Measurements from ENCODE around the gene CRK. TPM values are rescaled to one million over a fixed set of nuclear protein-coding genes. Genes with fewer than 3 reads are reported as not detected.

Gene CRK
- polyA plus RNA-seq (ENCODE audit: insufficient read length in 3 of 3) = 10 to 100 TPM; 65.2 to 69.7 (median 69.4) TPM

DNA sequence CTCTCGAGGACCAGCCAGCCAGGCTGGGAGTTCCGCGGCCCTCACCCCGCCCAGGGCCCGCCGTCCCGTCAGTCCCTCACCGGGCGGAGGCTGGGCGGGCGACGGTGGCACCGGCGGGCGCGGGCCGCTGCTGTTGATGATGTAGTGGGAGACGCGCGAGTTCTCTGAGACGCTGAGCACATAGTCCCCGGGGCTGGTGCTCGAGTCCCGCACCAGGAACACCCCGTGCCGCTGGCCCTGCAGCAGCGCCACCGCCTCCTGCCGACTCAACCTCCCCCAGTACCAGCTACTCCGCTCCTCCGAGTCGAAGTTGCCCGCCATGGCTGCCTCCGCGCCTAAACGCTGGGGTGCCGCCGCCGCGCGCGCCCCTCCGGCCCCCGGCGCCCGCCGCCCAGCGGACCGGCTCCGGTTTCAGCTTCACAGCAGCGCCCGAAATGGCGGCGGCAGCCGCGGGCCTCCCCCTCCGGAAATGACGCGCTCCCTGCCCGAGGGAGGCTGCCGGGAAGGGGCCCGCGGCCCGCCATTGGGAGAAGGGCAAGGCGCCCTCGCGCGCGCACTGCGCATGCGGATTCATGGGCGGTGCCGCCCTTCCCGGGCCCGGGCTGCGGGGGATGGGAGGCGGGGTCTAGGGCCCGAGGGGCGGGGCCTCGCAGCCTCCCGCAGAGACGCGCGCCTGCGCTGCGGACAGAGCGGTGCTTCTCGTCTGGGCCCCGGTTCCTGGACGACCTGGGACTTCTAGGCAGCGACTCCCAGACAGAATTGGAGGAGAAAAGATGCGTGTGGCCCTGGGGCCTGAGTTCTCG lies at the start of gene CRK:
CRK (minus strand) TSS at position 436 of the 803 bp plus-strand sequence; CDS start at position 321, 115 bp downstream.
- peak; percentile 93 to 94 (median 94) for DNase-seq (ENCODE audit: low read depth in 3 of 3, low spot score in 2 of 3)

DNA sequence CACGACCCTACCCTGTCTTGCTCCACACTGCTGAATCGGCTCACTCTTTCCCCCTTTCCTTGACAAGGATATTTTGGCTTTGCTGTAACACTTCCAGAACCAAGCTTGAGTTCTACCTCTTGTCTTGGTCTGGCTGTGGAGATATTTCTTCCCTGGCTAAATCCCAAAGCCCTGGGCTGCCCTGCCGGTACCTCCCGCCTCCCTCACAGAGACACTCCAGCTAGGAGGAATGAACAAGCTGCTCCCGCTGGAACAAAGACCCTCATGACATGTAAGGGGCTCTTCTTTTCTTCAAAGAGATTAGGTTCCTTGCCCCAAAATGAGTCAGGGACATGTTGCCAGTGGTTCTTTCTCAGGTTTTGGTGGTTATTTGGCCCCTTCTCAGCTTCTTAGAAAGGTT lies 49.6 kb upstream of the CRK start:
- DNase-seq (ENCODE audit: low read depth in 3 of 3, low spot score in 2 of 3) = no peak

DNA sequence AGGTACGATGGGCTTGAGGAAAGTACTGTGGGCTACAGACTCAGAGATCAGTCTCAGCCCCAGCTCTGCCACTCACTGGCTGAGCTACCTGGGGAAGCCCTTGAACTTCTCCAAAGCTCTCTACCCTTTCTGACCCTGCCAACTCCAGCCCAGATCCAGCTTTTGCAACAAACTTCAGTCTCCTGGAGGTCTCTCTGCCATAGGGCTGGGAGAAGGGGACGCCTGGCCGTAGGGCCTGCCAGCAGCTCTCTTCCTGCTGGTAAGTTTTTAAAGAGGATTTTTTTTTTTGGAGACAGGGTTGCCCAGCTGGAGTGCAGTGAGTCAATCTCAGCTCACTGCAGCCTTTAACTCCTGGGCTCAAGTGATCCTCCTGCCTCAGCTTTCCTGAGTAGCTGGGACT lies 48.8 kb upstream of the CRK start:
- DNase-seq (ENCODE audit: low read depth in 3 of 3, low spot score in 2 of 3) = no peak

DNA sequence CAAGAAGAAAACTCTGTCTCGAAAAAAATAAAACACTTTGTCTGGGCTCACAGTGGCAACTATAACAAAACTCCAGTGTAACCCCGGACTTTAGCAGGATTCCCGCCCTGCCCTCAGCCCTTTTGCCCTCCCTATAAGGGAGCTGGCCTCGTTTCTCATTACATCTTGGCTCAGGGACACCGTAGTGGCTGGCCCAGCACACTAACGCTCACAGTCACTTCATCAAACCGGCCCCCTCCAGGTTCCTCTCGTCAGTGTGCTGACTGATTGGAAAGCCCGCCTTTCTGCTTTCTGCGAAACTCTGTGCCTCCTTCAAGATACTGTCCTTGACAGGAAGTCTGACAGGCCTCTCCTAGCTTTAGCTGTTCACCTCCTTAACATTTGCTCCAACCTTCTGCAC lies 47.7 kb upstream of the CRK start:
- no peak for DNase-seq (ENCODE audit: low read depth in 3 of 3, low spot score in 2 of 3)

GRCh38 chr17:1498869-1499268 lies 42.8 kb upstream of the CRK start:
- DNase-seq (ENCODE audit: low read depth in 3 of 3, low spot score in 2 of 3) = no peak

DNA sequence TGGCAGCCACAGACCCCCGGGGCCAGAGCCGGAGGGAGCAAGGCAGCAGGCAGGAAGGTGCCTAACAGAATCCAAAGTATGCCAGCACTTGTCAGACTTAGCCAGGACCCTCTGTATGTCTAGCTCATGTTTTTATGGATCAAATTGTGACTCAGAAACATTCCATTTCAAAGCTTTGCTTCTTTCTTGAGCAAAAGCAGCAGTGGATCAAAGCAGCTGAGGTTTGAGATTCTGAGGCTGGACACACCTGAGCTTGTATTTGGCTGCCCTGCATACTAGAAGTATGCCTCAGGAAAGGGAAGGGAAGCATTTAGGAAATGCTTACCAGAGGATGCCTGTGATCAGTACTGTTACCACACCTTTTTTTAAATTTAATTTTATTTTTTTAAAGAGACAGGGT lies 42.2 kb upstream of the CRK start:
- DNase-seq (ENCODE audit: low read depth in 3 of 3, low spot score in 2 of 3) = no peak

- no peak for DNase-seq (ENCODE audit: low read depth in 3 of 3, low spot score in 2 of 3)
These were observed 41.8 kb upstream of the CRK start for GRCh38 chr17:1497831-1498230.

DNA sequence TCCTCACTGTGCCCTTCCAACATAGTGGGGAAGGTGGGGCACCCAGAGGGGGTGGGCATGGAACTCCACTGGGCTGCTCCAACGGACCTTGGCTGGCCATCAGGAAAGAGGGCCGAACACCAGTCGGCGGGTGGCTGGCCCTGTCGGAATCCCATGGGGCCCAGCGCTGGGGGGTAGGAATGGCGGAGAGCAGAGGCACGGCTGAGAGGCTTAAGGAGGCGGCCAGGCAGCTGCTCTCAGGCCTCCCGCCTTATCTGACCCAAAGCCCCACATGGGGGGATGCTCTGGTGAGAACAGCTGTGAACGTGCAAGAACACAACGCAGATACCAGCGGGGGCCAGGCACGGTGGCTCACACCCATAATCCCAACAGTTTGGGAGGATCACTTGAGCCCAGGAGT lies 40.8 kb upstream of the CRK start:
- DNase-seq (ENCODE audit: low read depth in 3 of 3, low spot score in 2 of 3) = no peak

DNA sequence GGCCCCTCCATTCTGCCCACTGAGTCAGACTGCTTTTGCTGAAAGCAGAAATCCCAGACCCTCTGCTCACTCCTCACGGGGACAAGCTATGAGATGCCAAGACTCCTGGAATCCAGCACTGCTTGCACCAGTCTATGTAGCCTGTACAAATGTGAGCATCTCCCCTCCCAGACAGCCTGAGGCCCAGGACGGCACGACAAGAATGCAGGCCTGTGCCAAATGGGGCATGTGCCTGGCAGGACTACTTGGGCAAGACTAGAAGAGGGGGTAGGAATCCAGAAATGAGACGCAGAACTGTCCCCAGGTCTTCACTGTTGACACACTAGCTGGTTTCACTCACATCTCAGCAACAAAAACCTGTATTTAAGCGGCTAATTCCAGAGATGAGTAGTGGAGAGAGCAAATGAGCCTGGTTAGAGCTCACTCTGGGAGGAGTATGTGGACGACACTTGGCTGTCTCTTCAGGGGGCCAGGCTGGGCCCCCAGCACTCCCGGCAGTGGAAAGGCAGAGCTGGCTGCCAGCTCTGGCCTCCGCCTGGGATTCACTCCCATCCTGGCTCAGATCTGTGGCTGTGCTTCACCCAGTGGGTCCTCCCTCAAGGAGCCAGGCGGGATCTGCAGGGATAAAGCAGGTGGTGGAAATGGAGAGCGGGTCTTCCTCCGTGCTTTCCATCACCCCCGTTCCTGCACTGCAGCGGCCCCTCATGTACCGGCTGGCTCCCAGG lies 39.4 kb upstream of the CRK start:
- DNase-seq (ENCODE audit: low read depth in 3 of 3, low spot score in 2 of 3) = no peak

DNA sequence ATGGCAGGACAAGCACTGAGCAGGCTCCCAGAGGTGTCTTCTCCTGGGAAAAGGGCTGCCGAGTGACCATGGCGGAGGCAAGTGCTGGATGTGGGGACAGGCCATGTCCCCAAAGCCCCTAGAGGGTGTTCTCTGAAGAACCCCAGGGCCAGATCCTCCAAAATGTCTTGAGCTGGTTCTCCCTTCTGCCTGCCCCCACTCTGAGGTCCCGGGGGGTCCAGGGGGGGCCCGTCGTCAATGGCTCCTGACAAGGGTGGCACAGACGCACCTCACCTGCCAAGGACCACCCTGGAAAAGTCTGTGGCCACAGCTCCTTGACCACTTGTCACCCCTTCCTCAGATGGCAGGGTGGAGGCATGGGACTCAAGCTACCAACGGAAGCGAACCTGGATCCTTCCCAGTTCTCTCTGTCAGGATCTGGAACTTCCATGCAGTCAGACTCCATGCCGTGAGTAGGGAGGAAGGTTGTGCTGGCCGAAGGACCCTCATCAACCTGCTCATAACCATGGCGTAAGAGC lies 38.8 kb upstream of the CRK start:
- DNase-seq (ENCODE audit: low read depth in 3 of 3, low spot score in 2 of 3) = no peak

DNA sequence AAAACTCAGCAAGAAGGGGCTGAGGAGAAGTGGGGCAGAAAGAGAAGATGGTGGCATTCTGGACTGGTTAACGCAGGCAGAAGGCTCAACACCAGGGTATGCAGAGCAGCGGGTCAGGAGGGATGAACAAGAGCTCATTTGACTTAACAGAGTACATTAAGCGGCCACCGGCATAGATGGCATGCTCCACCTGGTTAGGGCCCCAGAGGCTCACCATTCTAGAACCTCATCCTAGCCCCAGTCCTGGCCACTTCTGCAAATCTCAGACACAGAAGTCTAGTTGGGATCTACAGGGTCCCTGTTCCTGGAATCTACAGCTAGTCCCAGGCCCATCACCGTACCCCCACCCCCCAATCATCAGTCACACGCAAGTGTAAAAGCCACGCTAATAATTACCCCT lies 38.2 kb upstream of the CRK start:
- no peak for DNase-seq (ENCODE audit: low read depth in 3 of 3, low spot score in 2 of 3)

- no peak for DNase-seq (ENCODE audit: low read depth in 3 of 3, low spot score in 2 of 3)
These were observed 37.4 kb upstream of the CRK start for GRCh38 chr17:1493291-1493980.

DNA sequence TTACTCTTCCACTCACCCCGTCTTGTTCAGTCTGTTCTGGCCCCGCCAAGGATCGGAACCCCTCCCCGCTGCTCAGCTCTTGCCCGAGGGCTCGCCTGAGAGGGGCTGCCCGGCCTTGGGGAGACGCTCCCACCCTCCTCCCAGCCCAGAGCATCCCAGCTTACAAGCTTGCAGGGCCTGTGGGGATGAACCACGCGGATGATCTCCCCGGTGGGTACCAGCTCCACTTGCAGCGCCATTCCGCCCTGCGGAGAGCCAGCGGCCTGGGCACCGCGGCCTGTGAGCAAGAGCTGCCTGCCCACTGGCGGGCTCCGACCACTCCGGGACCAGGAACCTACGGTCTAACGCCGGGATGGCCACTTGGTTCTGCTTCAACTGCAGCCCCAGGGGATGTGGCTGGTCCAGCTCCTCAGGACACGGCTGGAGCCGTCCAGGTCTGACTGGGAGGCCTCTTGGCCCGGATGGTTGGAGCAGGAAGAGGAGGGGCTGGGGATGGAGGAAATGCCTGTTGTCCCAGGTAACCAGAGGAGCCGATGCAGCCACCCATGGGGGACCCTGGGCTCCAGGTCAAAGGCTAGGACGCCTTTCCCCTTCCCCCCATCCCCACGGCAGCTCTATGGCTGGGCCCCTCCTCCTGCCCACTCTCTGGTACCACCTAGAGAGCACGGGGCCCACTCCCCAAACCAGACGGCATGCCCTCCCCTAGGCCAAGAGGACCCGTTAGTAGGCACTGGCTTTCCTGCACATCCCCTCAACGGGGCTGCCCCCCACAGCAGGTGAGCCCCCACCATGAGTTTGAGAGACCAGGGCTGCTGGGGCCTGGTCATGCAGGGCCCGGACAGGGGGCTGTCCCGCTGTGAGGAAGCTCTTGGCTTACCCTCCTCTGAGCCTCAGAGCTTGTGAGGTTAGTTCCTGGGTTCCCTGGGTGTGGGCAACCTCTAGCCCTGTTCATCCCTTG lies 36.5 kb upstream of the CRK start, which contains the start of gene MYO1C:
MYO1C (minus strand) TSS at position 438 of the 958 bp plus-strand sequence; CDS start at position 239, 199 bp downstream.
- DNase-seq (ENCODE audit: low read depth in 3 of 3, low spot score in 2 of 3) = no peak

- no peak for DNase-seq (ENCODE audit: low read depth in 3 of 3, low spot score in 2 of 3)
These were observed 35.6 kb upstream of the CRK start for GRCh38 chr17:1491443-1492248.

DNA sequence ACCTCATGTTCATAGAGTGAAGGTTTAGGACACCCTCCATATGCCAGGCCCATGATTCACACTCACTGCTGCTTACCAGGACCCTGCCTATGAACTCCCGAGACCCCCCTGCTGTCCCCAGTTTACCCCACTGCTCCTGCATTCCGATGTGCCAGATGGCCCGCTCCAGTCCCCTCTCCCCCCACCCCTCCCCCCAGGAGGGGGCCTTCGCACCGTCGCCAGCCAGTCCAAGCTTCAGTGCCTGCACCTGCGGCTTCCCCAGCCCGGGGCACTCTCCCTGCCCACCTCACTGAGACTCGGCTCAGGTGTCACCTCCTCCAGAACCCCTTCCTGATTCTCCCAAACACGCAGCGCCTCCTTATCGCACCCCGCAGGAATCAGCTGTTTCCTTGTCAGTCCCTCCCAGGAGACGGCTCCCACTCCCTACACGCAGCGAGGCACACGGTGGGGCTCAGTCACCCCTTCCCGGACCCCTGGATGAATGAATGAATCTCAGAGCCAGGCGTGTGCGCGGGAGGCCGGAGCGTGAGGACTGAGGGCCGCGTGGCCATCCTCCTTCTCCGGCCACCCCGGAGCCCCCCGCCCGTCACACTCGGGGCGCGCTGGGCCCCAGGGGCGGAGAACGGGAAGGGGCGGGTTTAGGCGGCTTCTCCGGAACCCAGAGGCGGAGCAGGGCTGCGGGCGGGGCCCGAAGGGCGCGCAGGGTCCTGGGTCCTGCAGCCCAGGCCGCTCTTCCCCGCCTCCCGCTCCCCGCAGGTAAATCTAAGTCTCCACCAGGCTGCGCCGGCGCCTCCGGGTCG lies 34.8 kb upstream of the CRK start:
- DNase-seq (ENCODE audit: low read depth in 3 of 3, low spot score in 2 of 3) = no peak

- DNase-seq (ENCODE audit: low read depth in 3 of 3, low spot score in 2 of 3) = no peak
These were observed 32.8 kb upstream of the CRK start for GRCh38 chr17:1488826-1489270.

DNA sequence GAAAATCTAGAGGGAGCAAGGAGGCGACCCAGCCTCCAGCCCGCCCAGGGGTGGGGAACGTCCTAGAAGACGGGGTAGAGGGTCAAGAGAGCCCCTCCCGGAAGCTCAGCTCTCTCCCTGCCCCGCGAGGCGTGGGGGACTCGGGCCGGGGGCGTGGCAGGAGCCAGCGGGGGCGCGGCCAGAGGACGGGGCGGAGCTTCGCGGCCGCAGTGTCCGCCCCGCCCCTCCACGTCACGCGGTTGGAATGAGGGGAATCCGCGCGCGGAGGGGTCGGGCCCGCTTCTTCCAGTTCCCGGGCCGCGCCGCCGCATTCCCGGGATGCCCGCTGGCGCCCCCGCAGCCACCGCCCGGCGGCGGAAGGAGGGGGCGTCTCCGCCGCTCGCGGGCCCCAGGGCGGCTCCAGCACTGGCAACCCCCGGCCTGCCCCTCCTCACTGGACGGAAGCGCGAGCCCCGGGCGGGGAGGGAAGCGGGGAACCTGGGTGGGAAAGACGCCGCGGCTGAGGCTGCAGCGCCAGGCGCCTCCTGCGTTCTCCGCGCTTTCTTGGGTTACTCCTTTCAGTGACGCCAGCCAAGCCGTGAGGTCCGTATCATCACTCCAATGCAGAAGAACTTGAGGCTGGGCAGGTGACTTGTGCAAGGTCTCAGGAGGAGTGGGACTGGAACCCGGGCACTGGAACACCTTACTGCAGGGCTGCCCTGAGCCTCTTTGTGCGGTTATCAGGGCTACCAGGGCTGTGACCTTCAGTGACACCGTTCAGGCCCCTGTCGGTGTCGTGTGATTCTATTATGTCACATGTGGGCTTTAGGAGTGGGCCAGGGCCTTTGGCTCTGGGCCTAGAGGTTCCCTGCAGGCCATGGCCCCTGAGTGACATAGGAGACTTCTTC lies 32.1 kb upstream of the CRK start:
- no peak for DNase-seq (ENCODE audit: low read depth in 3 of 3, low spot score in 2 of 3)

Data from right renal cortex interstitium (tissue), 3 donors.